AG08396 (cell line): ENCODE measurements around the gene CAMK2B.
"Not testable (repeated sequence)": the region's sequence is repeated elsewhere in the genome, so short reads cannot be mapped to it uniquely, and the experiment has no call there.

Experiments
- DNase-seq: peaks from one replicate; pipeline ENCODE4 v3.0.0; 2012; ENCODE audit warnings: low spot score, mixed read lengths

Gene CAMK2B

DNA sequence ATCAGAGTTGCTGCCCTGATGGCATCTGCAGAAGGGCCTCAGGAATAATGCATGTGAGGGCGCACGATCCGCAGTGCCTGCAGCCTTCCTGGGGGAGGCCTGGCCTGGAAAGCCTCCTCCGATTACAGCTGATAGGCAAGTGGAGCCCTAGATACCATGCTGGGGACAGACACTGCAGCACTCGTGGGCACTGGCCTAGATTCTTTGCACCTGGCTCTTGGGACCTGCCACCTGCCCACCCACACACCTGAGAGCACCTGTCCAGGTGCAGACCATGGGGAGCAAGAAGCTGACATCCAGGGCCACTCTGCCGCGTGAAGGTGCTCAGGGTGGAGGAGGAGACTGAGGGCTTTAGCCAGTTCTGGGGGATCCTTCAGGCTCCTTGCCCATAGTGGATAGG, 109.9 kb downstream of the CAMK2B start:
- no peak for DNase-seq

- no peak for DNase-seq
Observed at GRCh38 chr7:44213877-44214388, 111.5 kb downstream of the CAMK2B start.

DNA sequence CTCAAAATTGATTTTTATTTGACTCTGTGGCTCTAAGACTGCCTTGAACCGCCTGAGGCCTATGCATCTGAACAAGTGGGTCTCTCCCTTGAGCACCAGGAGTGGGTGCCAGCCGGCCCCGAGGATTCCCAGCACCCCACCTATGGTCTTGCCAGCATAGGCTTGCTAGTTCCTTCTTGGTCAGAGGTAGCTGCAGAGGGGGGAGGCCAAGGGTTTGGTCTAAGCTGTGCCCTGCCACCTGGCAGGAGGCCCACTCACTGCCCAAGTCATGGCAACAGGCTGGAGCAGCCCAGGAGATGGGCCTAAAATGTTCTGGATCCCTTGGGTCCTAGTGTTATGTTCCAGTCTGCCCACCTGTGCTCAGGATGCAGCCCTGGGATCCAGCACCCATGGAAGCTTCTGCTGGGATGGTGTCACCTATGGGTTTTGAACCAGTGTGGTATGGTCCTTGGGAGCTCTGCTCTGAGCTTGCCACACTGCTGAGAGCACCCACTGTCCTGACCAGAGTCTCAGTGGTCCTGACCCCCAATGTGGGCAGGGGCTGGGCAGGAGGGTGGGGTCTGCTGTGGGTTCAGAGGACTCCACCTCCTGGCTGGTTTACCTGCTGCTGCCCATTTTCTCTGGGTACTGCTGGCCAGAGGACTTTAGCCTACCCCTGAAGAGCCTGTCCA, 112.1 kb downstream of the CAMK2B start:
- DNase-seq = no peak

DNA sequence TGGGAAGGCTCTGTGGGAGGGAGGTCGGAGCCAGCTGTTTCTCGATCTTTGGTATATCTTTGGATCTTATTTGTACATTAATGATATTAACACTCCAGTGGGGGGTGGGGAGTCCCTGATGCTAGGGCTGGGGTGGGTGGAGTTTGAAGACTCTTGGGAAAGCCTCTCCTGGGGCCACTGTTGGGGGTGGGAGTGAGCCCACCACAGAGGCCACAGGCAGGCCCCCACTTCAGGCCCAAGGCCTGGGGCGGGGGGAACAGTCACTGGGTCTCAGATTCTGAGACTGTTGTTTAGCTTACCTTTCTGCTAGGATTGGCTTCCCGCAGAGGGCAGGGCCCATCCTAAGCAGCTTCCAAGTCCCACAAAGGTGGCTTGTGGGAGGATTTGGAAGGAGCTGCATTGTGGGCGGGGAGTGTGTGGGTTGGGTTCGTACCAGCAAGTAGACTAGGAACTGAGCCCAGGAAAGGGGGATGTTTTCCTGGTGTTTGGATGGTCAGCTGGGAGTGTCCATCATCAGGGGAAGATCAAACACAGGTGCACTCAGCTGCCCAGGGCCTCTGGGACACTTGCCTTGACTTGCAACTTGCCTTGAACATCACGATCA, 112.7 kb downstream of the CAMK2B start:
- DNase-seq = no peak

DNA sequence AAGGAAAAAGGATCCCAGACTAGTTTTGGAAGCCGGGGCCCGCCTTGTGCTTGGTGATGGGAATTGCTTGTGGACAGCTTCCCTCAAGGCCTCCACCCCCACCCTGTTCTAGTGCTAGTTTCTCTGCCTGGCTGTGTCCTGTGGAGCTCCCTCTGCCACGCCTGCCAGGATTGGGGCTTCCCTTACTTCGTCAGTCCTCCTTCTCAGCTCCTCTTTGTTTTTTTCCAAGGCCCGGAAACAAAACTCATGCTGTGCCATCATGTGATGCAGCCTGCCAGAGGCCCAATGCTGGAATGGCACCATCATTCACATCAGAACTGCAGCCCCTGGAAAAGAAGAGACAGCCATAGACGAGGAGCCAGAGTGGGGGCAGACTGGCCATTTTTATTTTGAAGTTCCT, 113.4 kb downstream of the CAMK2B start:
- DNase-seq = no peak

GRCh38 chr7:44211126-44211675, 114.2 kb downstream of the CAMK2B start:
- DNase-seq = no peak

GRCh38 chr7:44210107-44210506, 115.3 kb downstream of the CAMK2B start:
- no peak for DNase-seq

DNA sequence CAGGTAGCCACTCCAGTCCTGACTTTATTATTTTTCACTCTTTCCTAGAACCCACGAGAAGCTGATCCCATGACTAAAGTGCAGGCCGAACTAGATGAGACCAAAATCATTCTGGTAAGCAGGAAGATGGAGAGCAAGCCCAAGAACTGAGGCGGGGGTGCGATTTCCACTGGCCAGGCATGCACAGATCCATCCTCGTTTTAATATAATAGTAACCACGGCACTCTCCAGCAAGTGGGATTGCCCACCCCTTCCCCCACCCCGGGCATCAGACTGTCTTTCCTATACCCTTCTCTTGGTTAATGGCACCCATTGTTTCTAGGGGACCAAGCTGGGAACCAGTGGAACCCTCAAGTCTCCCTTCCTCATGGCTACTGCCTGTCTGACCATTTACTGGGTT, 117.3 kb downstream of the CAMK2B start:
- no peak for DNase-seq

GRCh38 chr7:44206008-44206407, 119.4 kb downstream of the CAMK2B start:
- DNase-seq = no peak

DNA sequence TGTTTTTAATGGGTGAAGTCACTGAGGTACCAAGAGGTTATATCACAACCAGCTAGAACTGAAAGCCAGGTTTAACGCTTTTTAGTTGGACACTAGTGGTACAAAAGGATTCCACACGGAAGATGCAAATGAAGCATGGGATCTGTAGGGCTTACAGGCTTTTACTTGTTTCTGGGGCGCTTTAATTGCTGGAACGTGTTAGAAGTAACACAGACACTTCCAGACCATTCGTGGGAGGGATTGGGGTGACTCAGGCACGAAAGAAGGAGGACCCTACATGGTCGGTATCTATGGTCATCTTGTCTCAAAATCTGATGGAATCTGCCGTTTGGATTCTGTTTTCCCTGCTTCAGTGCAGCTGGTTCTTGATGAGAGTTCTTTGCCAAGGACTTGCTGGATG, 123.6 kb downstream of the CAMK2B start:
- DNase-seq = peak; percentile 28

GRCh38 chr7:44200699-44201461, 124.5 kb downstream of the CAMK2B start, which contains the start of gene YKT6:
YKT6 (plus strand) TSS chr7:44200978; CDS start chr7:44201136, 158 bp downstream.
- DNase-seq = peak; percentile 98

DNA sequence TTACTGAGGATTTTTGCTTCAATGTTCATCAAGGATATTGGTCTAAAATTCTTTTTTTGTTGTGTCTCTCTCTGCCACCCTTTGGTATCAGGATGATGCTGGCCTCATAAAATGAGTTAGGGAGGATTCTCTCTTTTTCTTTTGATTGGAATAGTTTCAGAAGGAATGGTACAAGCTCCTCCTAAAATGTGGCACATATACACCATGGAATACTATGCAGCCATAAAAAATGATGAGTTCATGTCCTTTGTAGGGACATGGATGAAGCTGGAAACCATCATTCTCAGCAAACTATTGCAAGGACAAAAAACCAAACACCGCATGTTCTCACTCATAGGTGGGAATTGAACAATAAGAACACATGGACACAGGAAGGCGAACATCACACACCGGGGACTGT, 125.2 kb downstream of the CAMK2B start:
- not testable (repeated sequence) for DNase-seq

DNA sequence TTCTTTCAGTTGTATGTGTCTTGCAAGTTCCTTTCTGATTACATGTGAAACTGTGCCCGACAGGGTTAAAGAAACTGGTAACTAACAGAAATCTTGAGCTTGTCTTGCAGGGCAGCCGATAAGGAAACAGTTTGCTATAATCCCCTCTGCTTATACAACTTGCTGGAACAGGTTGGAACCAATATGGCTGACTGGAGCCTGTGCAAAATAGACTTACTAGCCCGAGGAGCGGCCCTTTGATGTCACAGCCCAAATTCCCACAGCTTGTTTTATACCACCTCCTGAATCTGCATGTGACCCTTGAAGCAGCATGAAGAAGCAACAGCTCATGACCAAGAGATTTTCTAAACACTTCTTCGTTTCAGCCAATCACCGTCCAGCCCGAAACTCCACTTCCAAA, 127.9 kb downstream of the CAMK2B start:
- no peak for DNase-seq

DNA sequence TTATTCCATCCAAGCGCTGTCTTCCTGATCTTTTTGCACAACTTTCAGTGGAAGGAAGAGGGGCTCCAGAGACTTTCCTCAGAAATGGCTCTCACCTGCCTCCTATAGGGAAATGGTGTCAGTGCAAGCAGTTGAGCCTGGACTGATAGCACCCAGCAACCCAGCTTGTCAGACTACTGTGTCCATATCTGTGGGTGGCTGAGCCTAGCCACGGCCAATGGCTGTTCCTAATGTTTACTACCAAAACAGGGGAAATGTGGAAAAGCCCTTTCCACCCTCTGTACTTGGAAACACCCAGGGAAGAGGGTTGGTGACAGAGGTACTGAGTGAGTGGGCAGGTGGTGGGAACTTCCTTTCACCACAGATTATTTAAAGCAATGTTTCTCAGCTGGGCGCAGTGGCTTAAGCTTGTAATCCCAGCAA, 128.9 kb downstream of the CAMK2B start:
- DNase-seq = peak; percentile 77

- no peak for DNase-seq
Observed at GRCh38 chr7:44195889-44196288, 129.5 kb downstream of the CAMK2B start.

- DNase-seq = no peak
Observed at GRCh38 chr7:44194562-44195145, 130.7 kb downstream of the CAMK2B start.

DNA sequence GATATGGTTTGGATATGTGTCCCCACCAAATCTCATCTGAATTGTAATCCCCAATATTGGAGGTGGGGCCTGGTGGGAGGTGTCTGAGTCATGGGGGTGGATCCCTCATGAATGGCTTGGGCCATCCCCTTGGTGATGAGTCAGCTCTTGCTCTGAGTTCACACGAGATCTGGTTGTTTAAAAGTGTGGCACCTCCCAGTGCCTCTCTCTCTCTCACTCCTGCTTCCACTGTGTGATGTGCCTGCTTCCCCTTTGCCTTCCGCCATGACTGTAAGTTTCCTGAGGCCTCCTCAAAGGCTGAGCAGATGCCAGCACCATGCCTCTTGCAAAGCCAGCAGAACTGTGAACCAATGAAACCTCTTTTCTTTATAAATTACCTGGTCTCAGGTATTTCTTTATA, 131.3 kb downstream of the CAMK2B start:
- no peak for DNase-seq

DNA sequence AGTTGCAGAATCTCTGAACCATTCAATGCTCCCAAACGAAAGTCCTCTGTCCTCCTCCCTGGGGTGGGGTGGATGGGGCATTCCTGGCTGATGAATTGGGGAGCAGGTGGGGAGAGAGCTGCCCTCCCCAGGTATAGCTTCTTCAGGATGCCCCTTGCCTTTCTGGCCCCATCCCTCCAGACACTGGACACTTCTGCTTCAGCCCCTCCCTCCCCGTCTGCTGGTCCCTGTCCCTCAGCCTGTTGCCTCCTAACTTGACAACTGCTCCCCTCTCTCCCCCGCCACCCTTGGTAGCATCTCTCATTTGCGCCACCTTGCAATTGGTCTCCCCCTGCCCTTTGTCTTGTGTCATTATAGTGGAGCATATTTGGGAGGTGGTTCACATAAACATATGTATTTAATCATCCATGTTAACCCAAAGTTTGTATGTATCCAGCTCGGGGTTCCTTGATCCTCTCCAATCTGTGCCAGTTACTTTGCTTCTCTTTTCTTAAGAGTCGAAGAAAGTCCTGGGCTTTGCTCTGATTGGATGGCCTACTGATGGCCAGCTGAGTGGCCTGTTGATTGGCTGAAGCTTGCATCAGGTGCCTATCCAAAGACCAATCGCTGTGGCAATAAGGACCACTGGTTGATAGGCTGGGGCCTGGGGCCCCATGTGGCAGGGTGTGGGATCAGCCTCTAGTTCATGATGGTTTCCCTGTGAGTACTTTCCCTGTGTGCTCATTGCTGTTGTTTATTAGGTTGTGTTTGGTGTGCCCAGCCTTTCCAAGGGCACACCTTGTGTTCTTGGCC, 132.2 kb downstream of the CAMK2B start:
- no peak for DNase-seq

- no peak for DNase-seq
Observed at GRCh38 chr7:44191171-44191570, 134.2 kb downstream of the CAMK2B start.

DNA sequence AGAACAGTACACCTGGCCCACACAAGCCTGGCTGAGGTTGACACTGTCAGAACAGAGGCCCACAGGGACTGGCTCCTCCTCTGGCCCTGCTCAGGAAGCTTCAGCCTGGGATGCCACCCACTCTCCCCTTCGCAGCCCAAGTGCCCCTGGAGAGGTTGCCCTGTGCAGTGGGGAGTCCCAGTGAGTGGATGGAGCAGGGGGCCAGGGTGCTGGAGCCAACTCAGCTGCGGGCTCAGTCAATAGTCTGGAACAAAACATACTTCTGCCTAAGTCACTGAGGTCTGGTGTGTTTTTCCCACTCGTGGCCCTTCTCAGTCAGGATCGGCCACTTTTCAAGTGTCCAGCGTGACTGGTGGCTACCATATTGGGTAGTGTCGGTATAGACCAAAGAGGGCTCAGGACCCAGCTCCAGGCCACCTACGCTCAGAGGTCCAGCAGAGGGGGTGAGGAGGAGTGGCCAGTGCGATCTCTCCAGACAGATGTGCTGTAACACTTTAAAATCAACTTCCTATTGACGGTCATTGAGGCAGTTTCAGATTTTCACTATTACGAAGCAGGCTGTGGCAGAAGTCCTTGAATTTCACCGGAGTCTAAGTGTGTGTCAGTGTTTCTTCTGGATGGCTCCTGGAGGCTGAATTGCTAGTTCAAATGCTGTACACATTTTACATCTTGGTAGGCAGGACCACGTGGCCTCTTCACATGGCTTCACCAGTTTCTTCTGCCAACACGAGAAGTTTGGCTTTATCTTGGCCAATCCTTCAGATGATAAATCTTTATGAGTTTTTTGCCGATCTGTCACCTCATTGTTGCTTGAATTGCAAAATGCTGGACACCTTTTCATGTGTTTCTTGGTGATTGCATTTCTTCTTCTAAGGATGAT, 135.2 kb downstream of the CAMK2B start:
- DNase-seq = no peak
